H1 (cell line): ENCODE results near the gene MACC1. TPM values are rescaled to one million over a fixed set of nuclear protein-coding genes. Genes with fewer than 3 reads are reported as not detected.

Source experiments
- CTCF ChIA-PET: fragments of 300-600 bp; sonication (Branson Sonifier 250); formaldehyde crosslinking; loops from one replicate; lab custom pipeline; 2021; ENCODE audit not compliant: partially characterized antibody; lab: Charles Lee
- POLR2A ChIA-PET: fragments of 300-600 bp; sonication (Branson Sonifier 250); formaldehyde crosslinking; loops from one replicate; lab custom pipeline; 2021; ENCODE audit warnings: inconsistent platforms; ENCODE audit not compliant: partially characterized antibody; lab: Charles Lee
- DNase-seq, 2 experiments: peaks; one replicate each; pipeline versions ENCODE4 v3.0.0 to v3.0.0-alpha.2; 2010 to 2022; ENCODE audit warnings: low spot score in 2 of 2, low read depth in 1 of 2, mixed read lengths in 1 of 2
- FAIRE-seq: peaks from 2 replicates; lab custom pipeline; 2011; peaks lifted over from hg19 to GRCh38; lab: Jason Lieb, UNC
- H2AFZ ChIP-seq: 2 replicates; pipeline ENCODE4 v1.8.1; 2012; ENCODE audit warnings: low read length, inconsistent platforms
- H2AK5ac ChIP-seq: 2 replicates; pipeline ENCODE4 v1.6.1; 2013; ENCODE audit warnings: low read depth, low read length
- H2BK120ac ChIP-seq: replicated peaks from 2 replicates; pipeline ENCODE3; 2013; ENCODE audit warnings: low read depth, low read length, inconsistent platforms
- H2BK12ac ChIP-seq: 2 replicates; pipeline ENCODE4 v1.6.1; 2013; ENCODE audit warnings: low read depth, low read length
- H2BK15ac ChIP-seq: 2 replicates; pipeline ENCODE4 v1.6.1; 2013; ENCODE audit warnings: low read length
- H2BK20ac ChIP-seq: 2 replicates; pipeline ENCODE4 v1.6.1; 2013; ENCODE audit warnings: low read length
- H2BK5ac ChIP-seq: 2 replicates; pipeline ENCODE4 v1.6.1; 2013; ENCODE audit warnings: low read depth, low read length
- H3K14ac ChIP-seq: 2 replicates; pipeline ENCODE4 v1.6.1; 2013; ENCODE audit warnings: inconsistent platforms; ENCODE audit not compliant: insufficient read length
- H3K18ac ChIP-seq: 2 replicates; pipeline ENCODE4 v1.6.1; 2013; ENCODE audit warnings: low read length; ENCODE audit errors: extremely low read depth
- H3K23ac ChIP-seq: 2 replicates; pipeline ENCODE4 v1.6.1; 2013; ENCODE audit warnings: inconsistent platforms; ENCODE audit not compliant: insufficient read length
- H3K23me2 ChIP-seq: 2 replicates; pipeline ENCODE4 v1.6.1; 2013; ENCODE audit warnings: low read depth, low read length
- H3K27ac ChIP-seq: 2 replicates; pipeline ENCODE4 v1.6.1; 2011; ENCODE audit warnings: low read depth, low read length, inconsistent platforms
- H3K27me3 ChIP-seq, 4 experiments: replicated peaks in 1 of 4; 1 replicate in 1 of 4; 2 replicates in 3 of 4; pipeline versions ENCODE4 v1.6.1 to v1.8.1; 2011 to 2013; ENCODE audit warnings: low read length in 3 of 4, mild to moderate bottlenecking in 3 of 4, inconsistent platforms in 2 of 4, mixed read lengths in 2 of 4, moderate library complexity in 1 of 4; ENCODE audit not compliant: control insufficient read depth in 3 of 4, insufficient read depth in 3 of 4; ENCODE audit errors: extremely low read depth in 1 of 4
- H3K36me3 ChIP-seq, 4 experiments: 2 replicates each; pipeline versions ENCODE4 v1.6.1 to v1.8.1; 2011 to 2013; ENCODE audit warnings: mild to moderate bottlenecking in 4 of 4, low read length in 3 of 4, moderate library complexity in 2 of 4, control low read depth in 1 of 4, inconsistent platforms in 1 of 4; ENCODE audit not compliant: insufficient read depth in 4 of 4, control insufficient read depth in 2 of 4
- H3K4ac ChIP-seq: replicated peaks from 2 replicates; pipeline ENCODE3; 2013; ENCODE audit warnings: low read length, low read depth, mixed read lengths, inconsistent platforms; ENCODE audit not compliant: insufficient read length
- H3K4me1 ChIP-seq, 4 experiments: replicated peaks in 1 of 4; 1 replicate in 1 of 4; 2 replicates in 3 of 4; pipeline versions ENCODE4 v1.6.1 to v1.8.1; 2011 to 2013; ENCODE audit warnings: low read length in 3 of 4, inconsistent platforms in 2 of 4, mixed read lengths in 1 of 4; ENCODE audit not compliant: insufficient read depth in 4 of 4, control insufficient read depth in 3 of 4
- H3K4me2 ChIP-seq, 2 experiments: 2 replicates each; pipeline versions ENCODE4 v1.6.1 to v1.8.1; 2011 to 2013; ENCODE audit warnings: low read depth in 2 of 2, low read length in 2 of 2, control low read depth in 1 of 2, inconsistent platforms in 1 of 2, mild to moderate bottlenecking in 1 of 2; ENCODE audit not compliant: insufficient read depth in 1 of 2
- H3K4me3 ChIP-seq, 4 experiments: fragments of 200-600, 300-600 bp in 1 of 4; sonication (generic), shearing (Covaris generic), sonication (Bioruptor Twin) in 1 of 4; 2 replicates each; pipeline versions ENCODE4 v1.5.1 to v1.8.1; 2011 to 2016; ENCODE audit warnings: low read length in 4 of 4, low read depth in 3 of 4, control low read depth in 2 of 4, inconsistent platforms in 2 of 4, mild to moderate bottlenecking in 2 of 4, mixed read lengths in 1 of 4, moderate library complexity in 1 of 4; ENCODE audit not compliant: insufficient read depth in 2 of 4; ENCODE audit errors: extremely low read depth in 1 of 4
- H3K56ac ChIP-seq: replicated peaks from 2 replicates; pipeline ENCODE3; 2013; ENCODE audit warnings: low read depth, mild to moderate bottlenecking, mixed read lengths, low read length, inconsistent platforms; ENCODE audit not compliant: insufficient read length
- H3K79me1 ChIP-seq: 2 replicates; pipeline ENCODE4 v1.6.1; 2013; ENCODE audit warnings: low read depth, low read length, control low read depth
- H3K79me2 ChIP-seq, 2 experiments: 2 replicates each; pipeline versions ENCODE4 v1.6.1 to v1.8.1; 2012 to 2013; ENCODE audit warnings: low read length in 2 of 2, mild to moderate bottlenecking in 2 of 2, inconsistent platforms in 1 of 2; ENCODE audit not compliant: insufficient read depth in 2 of 2, control insufficient read depth in 1 of 2
- H3K9ac ChIP-seq, 4 experiments: replicated peaks in 1 of 4; 1 replicate in 1 of 4; 2 replicates in 3 of 4; pipeline versions ENCODE4 v1.6.1 to v1.8.1; 2011 to 2013; ENCODE audit warnings: low read depth in 3 of 4, low read length in 3 of 4, control low read depth in 2 of 4, mild to moderate bottlenecking in 2 of 4, moderate library complexity in 2 of 4, inconsistent platforms in 1 of 4; ENCODE audit errors: extremely low read depth in 1 of 4
- H3K9me3 ChIP-seq, 2 experiments: 2 replicates each; pipeline versions ENCODE4 v1.6.1 to v1.8.1; 2012 to 2013; ENCODE audit warnings: mild to moderate bottlenecking in 2 of 2, moderate library complexity in 2 of 2, control low read depth in 1 of 2, inconsistent platforms in 1 of 2, low read depth in 1 of 2, low read length in 1 of 2, mixed read lengths in 1 of 2; ENCODE audit not compliant: insufficient read depth in 2 of 2
- H4K20me1 ChIP-seq, 2 experiments: replicated peaks in 1 of 2; 2 replicates each; pipeline versions ENCODE3 to v1.8.1; 2011 to 2013; ENCODE audit warnings: inconsistent platforms in 2 of 2, low read length in 2 of 2, mild to moderate bottlenecking in 1 of 2; ENCODE audit not compliant: insufficient read depth in 2 of 2, control insufficient read depth in 1 of 2
- H4K5ac ChIP-seq: 2 replicates; pipeline ENCODE4 v1.6.1; 2013; ENCODE audit warnings: low read length, low read depth, mixed read lengths, inconsistent platforms; ENCODE audit not compliant: insufficient read length
- H4K8ac ChIP-seq: 2 replicates; pipeline ENCODE4 v1.8.0; 2013; ENCODE audit warnings: mild to moderate bottlenecking, moderate library complexity, low read length, inconsistent platforms; ENCODE audit not compliant: insufficient read depth; ENCODE audit errors: extremely low read depth
- H4K91ac ChIP-seq: replicated peaks from 2 replicates; pipeline ENCODE3; 2013; ENCODE audit warnings: low read length, mixed read lengths, inconsistent platforms; ENCODE audit not compliant: insufficient read length
- CBX5 ChIP-seq: fragments of 300-800, 300-1000 bp; sonication (generic); IDR thresholded peaks from 2 replicates; pipeline ENCODE4 v1.7.1; 2016; ENCODE audit warnings: antibody characterized with exemption, low read length, low read depth
- WGBS, 2 experiments: shearing (Covaris generic) in 1 of 2; methylation state at CpG; one replicate each; pipeline versions ENCODE4 v1.1.6 to v1.1.7; 2013 to 2015; ENCODE audit warnings: low lambda C conversion rate in 2 of 2, mixed read lengths in 2 of 2, inconsistent platforms in 1 of 2, low coverage in 1 of 2, missing lambda C conversion rate in 1 of 2; ENCODE audit not compliant: insufficient replicate concordance in 2 of 2, insufficient coverage in 1 of 2, insufficient read length in 1 of 2; ENCODE audit errors: extremely low coverage in 1 of 2, missing lambda C conversion rate in 1 of 2; 5-methylcytosine and 5-hydroxymethylcytosine counted together
- polyA plus RNA-seq, 7 experiments: library from polyadenylated mRNA; depleted of rRNA in 3 of 7; stranded (reverse) in 5 of 7; unstranded in 2 of 7; fragments of >200 nt in 5 of 7; fragments of 200-250 nt in 2 of 7; gene quantifications; 1 replicate in 5 of 7; 2 replicates in 1 of 7; 4 replicates in 1 of 7; pipeline versions ENCODE4 v1.2.1 to v1.2.3, GENCODE V29; 2011 to 2013; ENCODE audit warnings: missing spikeins in 2 of 7, mixed read lengths in 2 of 7
- total RNA-seq: library from RNA; stranded (reverse); fragmentation: NEBNext Ultra II Directional; extraction: Animal tissue kit (Norgen Biotek cat#: 25700); gene quantifications from 2 replicates; pipeline ENCODE4 v1.2.1, GENCODE V29; 2021

The MACC1 gene
- total and polyA plus RNA-seq, 2 of the 8 experiments (the other 6 are each of a cell fraction or from before 2014, with no cell fraction given), result 2.0 to 17.2 TPM

DNA sequence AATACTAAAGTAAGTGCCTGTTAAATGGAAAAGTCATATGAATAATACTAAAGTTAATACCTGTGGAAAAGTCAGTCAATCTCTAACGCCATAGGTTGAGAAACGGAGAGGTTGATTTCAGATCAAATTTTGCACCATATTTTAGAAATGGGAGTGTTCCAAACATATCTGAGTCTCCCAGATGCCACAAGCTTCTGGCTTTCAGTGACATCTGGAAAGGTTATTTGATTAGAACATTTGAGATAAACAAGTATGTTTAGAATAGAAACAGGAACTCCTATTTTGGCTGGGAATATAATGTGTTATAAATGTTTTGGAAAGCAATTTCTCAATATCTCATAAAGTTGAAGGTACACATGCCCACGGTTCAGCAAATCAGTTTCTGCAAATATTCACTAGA is 5.8 kb downstream of the MACC1 start:
- H4K8ac ChIP-seq, result no peak overlapping the region
- H3K23me2 ChIP-seq, result no peaks in the 10 kb centered on the region
- no peak overlapping the region for H2AK5ac ChIP-seq
- H3K36me3 ChIP-seq, result peaks cover 0 to 8% (median under 1%) of the 10 kb centered on the region in 4 experiments; a peak in 4 of 8 replicates
- no peaks in the 10 kb centered on the region for H4K20me1 ChIP-seq
- no peak overlapping the region for H4K91ac ChIP-seq
- no peak overlapping the region for H3K18ac ChIP-seq
- no peak overlapping the region for H3K4me2 ChIP-seq
- H3K14ac ChIP-seq, result no peak overlapping the region
- H2BK15ac ChIP-seq, result no peak overlapping the region
- FAIRE-seq (no peak), DNase-seq (no peak)
- H4K5ac ChIP-seq, result no peak overlapping the region
- H3K79me2 ChIP-seq, result peaks cover 0 to 15% of the 10 kb centered on the region in 2 experiments; a peak in 1 of 4 replicates
- no peak overlapping the region for H3K9ac ChIP-seq
- no peaks in the 10 kb centered on the region for H3K4me1 ChIP-seq
- H3K4ac ChIP-seq, result no peak overlapping the region
- H3K27me3 ChIP-seq, result no peaks in the 10 kb centered on the region
- no peak overlapping the region for H3K23ac ChIP-seq
- H2BK5ac ChIP-seq, result no peak overlapping the region
- no peak overlapping the region for H2BK120ac ChIP-seq
- H3K9me3 ChIP-seq, result peaks cover 24 to 26% of the 10 kb centered on the region in 2 experiments
- H3K27ac ChIP-seq, result no peak overlapping the region
- no peak overlapping the region for H2BK20ac ChIP-seq
- no peak overlapping the region for H3K56ac ChIP-seq
- H3K79me1 ChIP-seq, result no peaks in the 10 kb centered on the region
- H2BK12ac ChIP-seq, result no peak overlapping the region
- no peak overlapping the region for H2AFZ ChIP-seq
- ChIA-PET CTCF (interaction anchor here (1.5 kb wide), 1 partner anchor 14 kb away, joined by 4 read pairs; no protein-coding TSS in a partner anchor), POLR2A (no interaction called here)
- WGBS, 2 experiments, result 91% methylated on average over 3 of the region's 3 CpGs; no CpG with 5 or more reads in 1 of the 2 experiments
- H3K4me3 ChIP-seq, result no peak overlapping the region
- no peak for TF ChIP-seq CBX5
